Mesenchymal stem cell (in vitro differentiated cells and primary cell): Measurements from ENCODE around the gene SLC9A7.
"Not testable (repeated sequence)": the region's sequence is repeated elsewhere in the genome, so short reads cannot be mapped to it uniquely, and the experiment has no call there.

Experiments
- DNase-seq: peaks from one replicate; pipeline ENCODE4 v3.0.0-alpha.2; 2013
- H2AFZ ChIP-seq: one replicate; pipeline ENCODE4 v1.6.1; 2013; ENCODE audit warnings: low read depth, mild to moderate bottlenecking, control low read depth, inconsistent platforms, low read length, moderate library complexity
- H2AK5ac ChIP-seq: 2 replicates; pipeline ENCODE4 v1.6.1; 2013; ENCODE audit warnings: low read length, moderate library complexity, mild to moderate bottlenecking, inconsistent platforms; ENCODE audit not compliant: severe bottlenecking
- H2BK120ac ChIP-seq: one replicate; pipeline ENCODE4 v1.6.1; 2013; ENCODE audit warnings: low read depth, mild to moderate bottlenecking, inconsistent platforms, low read length, moderate library complexity
- H2BK12ac ChIP-seq, 2 experiments: one replicate each; pipeline ENCODE4 v1.6.1; 2013; ENCODE audit warnings: inconsistent platforms in 2 of 2, low read length in 2 of 2, mild to moderate bottlenecking in 2 of 2, moderate library complexity in 2 of 2, control low read depth in 1 of 2
- H2BK15ac ChIP-seq: one replicate; pipeline ENCODE4 v1.6.1; 2013; ENCODE audit warnings: mild to moderate bottlenecking, low read depth, inconsistent platforms; ENCODE audit not compliant: poor library complexity, severe bottlenecking
- H2BK5ac ChIP-seq: 2 replicates; pipeline ENCODE4 v1.6.1; 2013; ENCODE audit warnings: low read depth, mild to moderate bottlenecking, low read length, control low read depth, inconsistent platforms; ENCODE audit not compliant: poor library complexity, severe bottlenecking
- H3K14ac ChIP-seq, 2 experiments: one replicate each; pipeline ENCODE4 v1.6.1; 2013; ENCODE audit warnings: inconsistent platforms in 2 of 2, low read length in 2 of 2, control low read depth in 1 of 2, mild to moderate bottlenecking in 1 of 2, moderate library complexity in 1 of 2
- H3K18ac ChIP-seq, 2 experiments: one replicate each; pipeline ENCODE4 v1.6.1; 2013; ENCODE audit warnings: inconsistent platforms in 2 of 2, low read length in 2 of 2, control low read depth in 1 of 2, low read depth in 1 of 2, mild to moderate bottlenecking in 1 of 2
- H3K23ac ChIP-seq, 2 experiments: one replicate each; pipeline ENCODE4 v1.6.1; 2013; ENCODE audit warnings: inconsistent platforms in 2 of 2, low read length in 2 of 2, mild to moderate bottlenecking in 2 of 2, moderate library complexity in 2 of 2, control low read depth in 1 of 2
- H3K27ac ChIP-seq: 2 replicates; pipeline ENCODE4 v1.5.1; 2013; ENCODE audit warnings: mild to moderate bottlenecking, moderate library complexity, low read length, control low read depth, inconsistent platforms; ENCODE audit not compliant: poor library complexity, severe bottlenecking
- H3K27me3 ChIP-seq, 2 experiments: 2 replicates each; pipeline versions ENCODE4 v1.6.1 to v1.7.0; 2013; ENCODE audit warnings: low read length in 2 of 2, mild to moderate bottlenecking in 2 of 2, moderate library complexity in 2 of 2, control low read depth in 1 of 2, inconsistent platforms in 1 of 2; ENCODE audit not compliant: control insufficient read depth in 1 of 2, insufficient read depth in 1 of 2
- H3K36me3 ChIP-seq, 2 experiments: 2 replicates each; pipeline versions ENCODE4 v1.6.1 to v1.7.0; 2013; ENCODE audit warnings: low read length in 2 of 2, control low read depth in 1 of 2, inconsistent platforms in 1 of 2, low read depth in 1 of 2, mild to moderate bottlenecking in 1 of 2; ENCODE audit not compliant: insufficient read depth in 2 of 2, control insufficient read depth in 1 of 2
- H3K4ac ChIP-seq, 2 experiments: one replicate each; pipeline ENCODE4 v1.6.1; 2013; ENCODE audit warnings: inconsistent platforms in 2 of 2, low read length in 2 of 2, mild to moderate bottlenecking in 2 of 2, moderate library complexity in 2 of 2, control low read depth in 1 of 2, low read depth in 1 of 2
- H3K4me1 ChIP-seq: 2 replicates; pipeline ENCODE4 v1.6.1; 2013; ENCODE audit warnings: low read depth, low read length, control low read depth; ENCODE audit not compliant: control insufficient read depth, insufficient read depth
- H3K4me2 ChIP-seq: 2 replicates; pipeline ENCODE4 v1.6.1; 2013; ENCODE audit warnings: low read length, mild to moderate bottlenecking, inconsistent platforms; ENCODE audit not compliant: poor library complexity, severe bottlenecking
- H3K4me3 ChIP-seq, 2 experiments: 2 replicates each; pipeline versions ENCODE4 v1.5.1 to v1.7.0; 2013; ENCODE audit warnings: low read length in 2 of 2, mild to moderate bottlenecking in 2 of 2, control low read depth in 1 of 2, low read depth in 1 of 2; ENCODE audit not compliant: insufficient read depth in 1 of 2
- H3K79me1 ChIP-seq: replicated peaks from 2 replicates; pipeline ENCODE4 v1.6.1; 2013; ENCODE audit warnings: mild to moderate bottlenecking, control low read depth, low read length, inconsistent platforms; ENCODE audit not compliant: poor library complexity, severe bottlenecking
- H3K9ac ChIP-seq: 2 replicates; pipeline ENCODE4 v1.7.0; 2013; ENCODE audit warnings: mild to moderate bottlenecking, low read length, moderate library complexity
- H3K9me3 ChIP-seq: 2 replicates; pipeline ENCODE4 v1.7.0; 2013; ENCODE audit warnings: mild to moderate bottlenecking, low read length; ENCODE audit not compliant: control insufficient read depth
- H4K8ac ChIP-seq: one replicate; pipeline ENCODE4 v1.6.1; 2013; ENCODE audit warnings: inconsistent platforms, mild to moderate bottlenecking, low read length, moderate library complexity
- H4K91ac ChIP-seq: one replicate; pipeline ENCODE4 v1.6.1; 2013; ENCODE audit warnings: mild to moderate bottlenecking, low read length, inconsistent platforms
- WGBS: methylation state at CpG from one replicate; pipeline ENCODE4 v1.1.7; 2013; ENCODE audit warnings: mixed read lengths; 5-methylcytosine and 5-hydroxymethylcytosine counted together

SLC9A7 gene

DNA sequence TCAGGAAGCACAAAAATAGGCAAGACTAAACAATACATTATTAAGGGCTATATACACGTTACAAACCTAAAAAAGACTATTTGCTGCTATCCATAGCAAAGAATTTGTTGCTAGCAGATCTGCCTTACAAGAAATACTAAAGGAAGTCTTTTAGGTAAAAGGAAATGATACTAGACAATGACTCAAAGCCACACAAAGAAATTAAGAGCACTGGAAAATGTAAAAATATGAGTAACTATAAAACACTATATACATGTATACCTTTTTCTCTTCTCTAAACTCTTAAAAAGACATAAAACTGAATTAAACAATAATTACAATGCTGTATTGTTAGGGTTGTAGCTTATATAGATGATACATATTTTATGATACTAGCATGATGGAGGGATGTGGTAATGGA is 25.7 kb downstream of the SLC9A7 start:
- H4K91ac ChIP-seq: no peak overlapping the region
- H2BK12ac ChIP-seq: no peak overlapping the region
- H2BK15ac ChIP-seq: no peak overlapping the region
- no peak overlapping the region for H3K4me3 ChIP-seq
- H3K4me1 ChIP-seq: no peaks in the 10 kb centered on the region
- H4K8ac ChIP-seq: no peak overlapping the region
- H3K18ac ChIP-seq: no peak overlapping the region
- H2BK5ac ChIP-seq: no peak overlapping the region
- H3K9me3 ChIP-seq: peaks cover 33% of the 10 kb centered on the region
- no peak overlapping the region for H3K4me2 ChIP-seq
- no peaks in the 10 kb centered on the region for H3K79me1 ChIP-seq
- H3K14ac ChIP-seq: no peak overlapping the region
- no peak overlapping the region for H3K27ac ChIP-seq
- DNase-seq: no peak
- no peaks in the 10 kb centered on the region for H3K36me3 ChIP-seq
- no peak overlapping the region for H3K9ac ChIP-seq
- no peak overlapping the region for H2AK5ac ChIP-seq
- no CpG with 5 or more reads among the region's 1 CpG for WGBS
- no peak overlapping the region for H2BK120ac ChIP-seq
- H3K27me3 ChIP-seq: no peaks in the 10 kb centered on the region
- no peak overlapping the region for H3K4ac ChIP-seq
- H2AFZ ChIP-seq: no peak overlapping the region
- no peak overlapping the region for H3K23ac ChIP-seq

DNA sequence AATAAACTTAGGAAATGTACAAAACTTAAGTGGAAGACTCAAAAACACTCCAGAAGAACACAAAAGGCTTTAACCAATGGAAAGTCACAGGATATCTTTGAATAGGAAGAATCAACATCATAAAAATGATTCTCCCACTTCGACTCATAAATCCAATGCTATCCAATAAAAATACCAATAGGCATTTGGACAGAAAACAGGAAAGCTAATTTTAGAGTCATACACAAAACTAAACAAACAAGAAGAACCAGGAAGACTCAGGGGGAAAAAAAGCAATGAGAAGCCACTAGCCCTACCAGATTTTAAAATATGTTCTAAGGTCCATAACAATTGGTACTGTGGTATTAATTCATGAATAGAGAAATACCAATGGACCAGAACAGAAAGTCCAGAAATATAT is 28.2 kb downstream of the SLC9A7 start:
- H3K36me3 ChIP-seq: no peaks in the 10 kb centered on the region
- no peak overlapping the region for H2BK120ac ChIP-seq
- 89% methylated on average over 1 of the region's 1 CpG for WGBS
- H3K18ac ChIP-seq: no peak overlapping the region
- H3K79me1 ChIP-seq: no peaks in the 10 kb centered on the region
- no peak overlapping the region for H3K14ac ChIP-seq
- no peak overlapping the region for H3K4ac ChIP-seq
- H3K4me3 ChIP-seq: no peak overlapping the region
- H4K8ac ChIP-seq: no peak overlapping the region
- no peak overlapping the region for H3K27ac ChIP-seq
- no peak overlapping the region for H2BK12ac ChIP-seq
- H2AK5ac ChIP-seq: no peak overlapping the region
- no peak overlapping the region for H3K4me2 ChIP-seq
- no peak overlapping the region for H3K23ac ChIP-seq
- H3K9ac ChIP-seq: no peak overlapping the region
- no peak overlapping the region for H2BK15ac ChIP-seq
- H3K9me3 ChIP-seq: peaks cover 18% of the 10 kb centered on the region
- H3K27me3 ChIP-seq: no peaks in the 10 kb centered on the region
- H4K91ac ChIP-seq: no peak overlapping the region
- DNase-seq: no peak
- H2AFZ ChIP-seq: no peak overlapping the region
- H2BK5ac ChIP-seq: no peak overlapping the region
- H3K4me1 ChIP-seq: no peaks in the 10 kb centered on the region

- 95% methylated on average over 3 of the region's 5 CpGs for WGBS
- H3K23ac ChIP-seq: no peak overlapping the region
- H3K9me3 ChIP-seq: no peaks in the 10 kb centered on the region
Measured at GRCh38 chrX:46727441-46727840, 31.5 kb downstream of the SLC9A7 start.

DNA sequence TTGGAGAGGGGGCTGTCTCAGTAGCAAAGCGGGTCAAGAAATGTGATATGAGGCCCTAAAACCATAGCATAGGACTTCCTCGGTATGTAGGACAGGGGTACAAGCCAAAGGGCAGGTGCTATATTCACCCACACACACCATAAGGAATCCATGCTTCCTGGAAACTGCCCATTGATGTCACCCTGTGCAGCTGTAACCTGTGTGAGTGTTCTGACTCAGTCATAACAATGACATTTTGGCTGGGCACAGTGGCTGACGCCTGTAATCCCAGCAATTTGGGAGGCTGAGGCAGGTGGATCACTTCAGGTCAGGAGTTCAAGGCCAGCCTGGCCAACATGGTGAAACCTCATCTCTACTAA is 35.4 kb downstream of the SLC9A7 start:
- not testable (repeated sequence) for H2BK12ac ChIP-seq, H3K18ac ChIP-seq, H3K27me3 ChIP-seq, H2BK5ac ChIP-seq, H3K27ac ChIP-seq, H3K4me1 ChIP-seq, H3K23ac ChIP-seq, H3K9ac ChIP-seq, H3K4me2 ChIP-seq, H2BK15ac ChIP-seq, H3K4me3 ChIP-seq, H2AFZ ChIP-seq, H3K36me3 ChIP-seq, DNase-seq, H3K4ac ChIP-seq, H3K14ac ChIP-seq, H3K79me1 ChIP-seq, H3K9me3 ChIP-seq, H2BK120ac ChIP-seq, H2AK5ac ChIP-seq, H4K91ac ChIP-seq, H4K8ac ChIP-seq
- WGBS: 90% methylated on average over 1 of the region's 3 CpGs

More at GRCh38 chrX:46727441-46727840, 31.5 kb downstream of the SLC9A7 start:
- no peaks in the 10 kb centered on the region for H3K27me3 ChIP-seq
- H3K9ac ChIP-seq: no peak overlapping the region
- no peak overlapping the region for H3K18ac ChIP-seq
- H3K79me1 ChIP-seq: no peaks in the 10 kb centered on the region
- no peak overlapping the region for H3K4me2 ChIP-seq
- no peak overlapping the region for H2BK120ac ChIP-seq
- no peak overlapping the region for H2AFZ ChIP-seq
- H2BK5ac ChIP-seq: no peak overlapping the region
- no peak overlapping the region for H2BK12ac ChIP-seq
- no peaks in the 10 kb centered on the region for H3K4me1 ChIP-seq
- no peak overlapping the region for H3K14ac ChIP-seq
- H2BK15ac ChIP-seq: no peak overlapping the region
- no peak overlapping the region for H4K8ac ChIP-seq
- H3K27ac ChIP-seq: no peak overlapping the region
- no peak overlapping the region for H4K91ac ChIP-seq
- no peak overlapping the region for H3K4ac ChIP-seq
- DNase-seq: no peak
- H2AK5ac ChIP-seq: no peak overlapping the region
- no peaks in the 10 kb centered on the region for H3K36me3 ChIP-seq
- H3K4me3 ChIP-seq: no peak overlapping the region
